ENCODE measurements around the gene PLCL2.

- no peak for TF ChIP-seq CTCF (IDR thresholded peaks at IDR 0.05; ENCODE audit: low read length)
- no peak for TF ChIP-seq EZH2 (optimal IDR thresholded peaks at IDR 0.05; ENCODE audit: low read depth, low read length)
- no peak for TF ChIP-seq EZH2phosphoT487 (IDR thresholded peaks at IDR 0.05; ENCODE audit: low read length)
These were observed 45.3 kb upstream of the PLCL2 start for GRCh38 chr3:16839271-16840100.
